ENCODE results near the gene C18orf32.
"Not testable (repeated sequence)": the region's sequence is repeated elsewhere in the genome, so short reads cannot be mapped to it uniquely, and the experiment has no call there.

Gene C18orf32

GRCh38 chr18:49486953-49487710 lies at the start of gene C18orf32:
C18orf32 (minus strand) TSS chr18:49487234; CDS start chr18:49483748, 3,486 bp downstream.
- DNase-seq (ENCODE audit: low read depth): peak; percentile 86

GRCh38 chr18:49534846-49535601 lies 48.0 kb upstream of the C18orf32 start:
- no peak for DNase-seq (ENCODE audit: low read depth)

- DNase-seq (ENCODE audit: low read depth): no peak
These were observed 44.7 kb upstream of the C18orf32 start for GRCh38 chr18:49531678-49532153.

- no peak for DNase-seq (ENCODE audit: low read depth)
These were observed 42.6 kb upstream of the C18orf32 start for GRCh38 chr18:49529596-49529995.

- DNase-seq (ENCODE audit: low read depth): no peak
These were observed 40.7 kb upstream of the C18orf32 start for GRCh38 chr18:49527631-49528327.

GRCh38 chr18:49525981-49526380 lies 38.9 kb upstream of the C18orf32 start:
- no peak for DNase-seq (ENCODE audit: low read depth)

- no peak for DNase-seq (ENCODE audit: low read depth)
These were observed 37.9 kb upstream of the C18orf32 start for GRCh38 chr18:49524951-49525350.

GRCh38 chr18:49524349-49524748 lies 37.3 kb upstream of the C18orf32 start:
- DNase-seq (ENCODE audit: low read depth): no peak

GRCh38 chr18:49523580-49524093 lies 36.6 kb upstream of the C18orf32 start:
- not testable (repeated sequence) for DNase-seq (ENCODE audit: low read depth)

- no peak for DNase-seq (ENCODE audit: low read depth)
These were observed 34.3 kb upstream of the C18orf32 start for GRCh38 chr18:49521216-49521835.

- no peak for DNase-seq (ENCODE audit: low read depth)
These were observed 33.7 kb upstream of the C18orf32 start for GRCh38 chr18:49520661-49521145.

GRCh38 chr18:49519101-49519971 lies 32.3 kb upstream of the C18orf32 start:
- no peak for DNase-seq (ENCODE audit: low read depth)

- DNase-seq (ENCODE audit: low read depth): no peak
These were observed 30.4 kb upstream of the C18orf32 start for GRCh38 chr18:49517483-49517882.

- DNase-seq (ENCODE audit: low read depth): no peak
These were observed 28.5 kb upstream of the C18orf32 start for GRCh38 chr18:49515516-49515915.

GRCh38 chr18:49515003-49515402 lies 28.0 kb upstream of the C18orf32 start:
- not testable (repeated sequence) for DNase-seq (ENCODE audit: low read depth)

GRCh38 chr18:49514577-49514976 lies 27.5 kb upstream of the C18orf32 start:
- no peak for DNase-seq (ENCODE audit: low read depth)

GRCh38 chr18:49512876-49513275 lies 25.8 kb upstream of the C18orf32 start:
- DNase-seq (ENCODE audit: low read depth): not testable (repeated sequence)

GRCh38 chr18:49510393-49511115 lies 23.5 kb upstream of the C18orf32 start:
- DNase-seq (ENCODE audit: low read depth): peak; percentile 32

- not testable (repeated sequence) for DNase-seq (ENCODE audit: low read depth)
These were observed 19.4 kb upstream of the C18orf32 start for GRCh38 chr18:49506438-49506837.

GRCh38 chr18:49503931-49504330 lies 16.9 kb upstream of the C18orf32 start:
- no peak for DNase-seq (ENCODE audit: low read depth)
